Heart left ventricle (tissue), 13 donors: Measurements from ENCODE around the gene SF3B2.

ENCODE experiments used
- POLR2A ChIP-seq, 2 donors: fragments of 450-650 bp; IDR thresholded peaks; one replicate each; pipeline ENCODE4 v1.6.1; 2017; ENCODE audit warnings: antibody characterized with exemption in 2 of 2, mild to moderate bottlenecking in 2 of 2, moderate library complexity in 2 of 2
- TF ChIP-seq, protein P1 (sequence below), 12 donors: fragments of 200-600 bp; sonication (generic) in 4 of 12; IDR thresholded peaks; one replicate each; pipeline versions ENCODE4 v1.5.0 to v1.8.0; 2018 to 2022; ENCODE audit warnings: antibody characterized with exemption in 12 of 12, mild to moderate bottlenecking in 5 of 12
- donor health status: ischemic (EF 13 %, LVEDD 7.1; RV severe dilation, severe dysfunction).
- donor health status: DM: no; HTN: yes; CAD: no.
- donor health status: DM: no; HTN: no; CAD: no.
- donor health status: ischemic (EF 25% LVEDD 6.9; RV normal size, moderate dysfunction).
- donor health status: ischemic (EF 25% LVEDD 5.7; RV mildly dilated, moderate dysfunction).
- donor health status: ischemic (EF 35%, LVEDD 5.7; RV mildly dilated, moderate dysfunction).
- donor health status: nonischemic (EF 11% LVEDD 7.7; RV severe dilation, severe dysfunction).
- donor health status: DM: yes; HTN: yes; CAD: no.
- donor health status: PGD.
- donor health status: ischemic (EF 29% LVEDD 5.4; RV normal size, mild dysfunction).
- donor health status: nonischemic (EF 23%, LVEDD 6.1; RV moderate dilation, normal function).

DNA sequence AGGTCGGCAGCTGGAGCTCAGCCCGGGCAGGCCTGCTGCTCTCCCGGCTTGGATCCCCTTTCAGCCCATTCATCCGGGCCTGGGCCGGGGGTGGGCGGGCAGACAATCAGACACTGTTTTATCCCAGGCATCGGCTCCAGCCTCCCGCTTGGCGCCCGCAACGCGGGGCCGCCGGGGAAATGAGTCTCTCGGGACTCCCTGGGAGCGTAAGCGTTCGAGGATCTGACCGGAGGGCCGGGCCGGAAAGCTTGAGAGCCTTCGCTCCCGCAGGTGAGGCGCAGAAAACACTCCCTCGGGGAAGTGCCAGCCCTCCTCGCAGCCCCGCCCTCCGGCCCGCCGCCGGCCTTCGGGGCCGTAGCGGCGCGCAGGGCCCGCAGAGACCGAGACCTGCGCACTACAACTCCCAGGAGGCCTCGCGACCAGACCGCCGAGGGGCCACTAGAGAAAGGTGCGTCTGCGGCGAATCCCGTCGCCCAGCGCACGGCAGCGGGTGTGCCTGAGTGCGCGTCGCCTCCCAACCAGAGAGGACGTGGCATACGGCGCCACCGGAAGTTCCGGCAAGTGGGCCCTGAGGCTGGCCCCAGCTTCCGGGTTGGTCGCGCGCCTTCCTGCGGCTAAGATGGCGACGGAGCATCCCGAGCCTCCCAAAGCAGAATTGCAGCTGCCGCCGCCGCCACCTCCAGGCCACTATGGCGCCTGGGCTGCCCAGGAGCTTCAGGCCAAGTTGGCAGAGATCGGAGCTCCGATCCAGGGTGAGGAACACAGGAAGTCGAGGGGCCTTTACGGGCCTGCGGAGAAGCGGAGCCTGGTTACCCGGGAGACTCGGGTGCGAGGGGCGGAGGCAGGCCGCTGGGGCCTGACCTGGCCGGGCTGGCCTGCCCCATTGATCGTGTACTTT is at the start of gene SF3B2:
- TF ChIP-seq, protein P1, sequence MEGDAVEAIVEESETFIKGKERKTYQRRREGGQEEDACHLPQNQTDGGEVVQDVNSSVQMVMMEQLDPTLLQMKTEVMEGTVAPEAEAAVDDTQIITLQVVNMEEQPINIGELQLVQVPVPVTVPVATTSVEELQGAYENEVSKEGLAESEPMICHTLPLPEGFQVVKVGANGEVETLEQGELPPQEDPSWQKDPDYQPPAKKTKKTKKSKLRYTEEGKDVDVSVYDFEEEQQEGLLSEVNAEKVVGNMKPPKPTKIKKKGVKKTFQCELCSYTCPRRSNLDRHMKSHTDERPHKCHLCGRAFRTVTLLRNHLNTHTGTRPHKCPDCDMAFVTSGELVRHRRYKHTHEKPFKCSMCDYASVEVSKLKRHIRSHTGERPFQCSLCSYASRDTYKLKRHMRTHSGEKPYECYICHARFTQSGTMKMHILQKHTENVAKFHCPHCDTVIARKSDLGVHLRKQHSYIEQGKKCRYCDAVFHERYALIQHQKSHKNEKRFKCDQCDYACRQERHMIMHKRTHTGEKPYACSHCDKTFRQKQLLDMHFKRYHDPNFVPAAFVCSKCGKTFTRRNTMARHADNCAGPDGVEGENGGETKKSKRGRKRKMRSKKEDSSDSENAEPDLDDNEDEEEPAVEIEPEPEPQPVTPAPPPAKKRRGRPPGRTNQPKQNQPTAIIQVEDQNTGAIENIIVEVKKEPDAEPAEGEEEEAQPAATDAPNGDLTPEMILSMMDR (IDR thresholded peaks at IDR 0.05) = peak in 3 of 12 donors; percentile 17 to 26 (median 20)
- TF ChIP-seq POLR2A (IDR thresholded peaks at IDR 0.05) = peak in 1 of 2 donors; percentile 62
